ENCODE results near the gene BUB1B.

DNA sequence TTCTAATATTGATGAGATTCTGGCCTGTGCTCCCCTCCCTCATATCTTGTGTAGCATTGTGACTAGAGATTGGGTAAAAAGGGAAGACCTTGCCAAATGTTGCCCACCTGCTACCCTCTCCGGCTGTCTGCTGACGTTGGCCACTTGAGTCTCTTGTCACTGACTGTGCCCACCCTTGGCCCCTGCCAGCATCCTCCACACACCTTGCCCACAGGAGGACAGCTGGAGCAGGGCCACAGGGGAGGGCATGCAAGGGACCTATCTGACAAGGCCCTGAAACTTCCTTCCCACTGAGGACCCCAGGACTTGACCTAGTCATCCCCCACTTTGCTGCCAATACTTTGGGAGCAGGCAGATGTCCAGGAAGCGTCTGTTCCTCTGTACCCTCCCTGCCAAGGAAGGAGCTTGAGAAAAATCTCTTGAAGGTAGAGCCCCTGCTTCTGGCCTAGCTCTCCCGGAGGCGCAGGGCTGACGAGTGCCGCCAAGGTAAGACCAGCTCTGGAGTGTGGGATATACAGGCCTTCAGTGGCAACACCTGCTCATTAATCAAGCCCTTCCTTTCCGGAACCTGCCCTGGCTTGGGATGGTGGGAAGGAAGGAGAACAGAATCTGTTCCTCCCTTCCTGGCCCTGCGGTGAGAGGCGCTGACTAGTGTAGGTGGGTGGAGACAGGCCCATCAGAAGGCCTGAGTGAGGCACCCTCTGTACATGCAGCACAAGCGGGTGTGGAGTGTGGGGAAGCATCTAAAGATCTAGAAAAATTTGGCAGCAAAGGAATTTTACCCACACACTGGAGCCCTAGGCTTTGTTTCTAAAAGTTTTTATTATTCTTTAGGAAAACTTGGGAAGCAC, 73.1 kb downstream of the BUB1B start:
- TF ChIP-seq, protein P1, sequence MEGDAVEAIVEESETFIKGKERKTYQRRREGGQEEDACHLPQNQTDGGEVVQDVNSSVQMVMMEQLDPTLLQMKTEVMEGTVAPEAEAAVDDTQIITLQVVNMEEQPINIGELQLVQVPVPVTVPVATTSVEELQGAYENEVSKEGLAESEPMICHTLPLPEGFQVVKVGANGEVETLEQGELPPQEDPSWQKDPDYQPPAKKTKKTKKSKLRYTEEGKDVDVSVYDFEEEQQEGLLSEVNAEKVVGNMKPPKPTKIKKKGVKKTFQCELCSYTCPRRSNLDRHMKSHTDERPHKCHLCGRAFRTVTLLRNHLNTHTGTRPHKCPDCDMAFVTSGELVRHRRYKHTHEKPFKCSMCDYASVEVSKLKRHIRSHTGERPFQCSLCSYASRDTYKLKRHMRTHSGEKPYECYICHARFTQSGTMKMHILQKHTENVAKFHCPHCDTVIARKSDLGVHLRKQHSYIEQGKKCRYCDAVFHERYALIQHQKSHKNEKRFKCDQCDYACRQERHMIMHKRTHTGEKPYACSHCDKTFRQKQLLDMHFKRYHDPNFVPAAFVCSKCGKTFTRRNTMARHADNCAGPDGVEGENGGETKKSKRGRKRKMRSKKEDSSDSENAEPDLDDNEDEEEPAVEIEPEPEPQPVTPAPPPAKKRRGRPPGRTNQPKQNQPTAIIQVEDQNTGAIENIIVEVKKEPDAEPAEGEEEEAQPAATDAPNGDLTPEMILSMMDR (IDR thresholded peaks at IDR 0.05; ENCODE audit: insufficient read depth, low read length) = no peak
- TF ChIP-seq, protein P2, sequence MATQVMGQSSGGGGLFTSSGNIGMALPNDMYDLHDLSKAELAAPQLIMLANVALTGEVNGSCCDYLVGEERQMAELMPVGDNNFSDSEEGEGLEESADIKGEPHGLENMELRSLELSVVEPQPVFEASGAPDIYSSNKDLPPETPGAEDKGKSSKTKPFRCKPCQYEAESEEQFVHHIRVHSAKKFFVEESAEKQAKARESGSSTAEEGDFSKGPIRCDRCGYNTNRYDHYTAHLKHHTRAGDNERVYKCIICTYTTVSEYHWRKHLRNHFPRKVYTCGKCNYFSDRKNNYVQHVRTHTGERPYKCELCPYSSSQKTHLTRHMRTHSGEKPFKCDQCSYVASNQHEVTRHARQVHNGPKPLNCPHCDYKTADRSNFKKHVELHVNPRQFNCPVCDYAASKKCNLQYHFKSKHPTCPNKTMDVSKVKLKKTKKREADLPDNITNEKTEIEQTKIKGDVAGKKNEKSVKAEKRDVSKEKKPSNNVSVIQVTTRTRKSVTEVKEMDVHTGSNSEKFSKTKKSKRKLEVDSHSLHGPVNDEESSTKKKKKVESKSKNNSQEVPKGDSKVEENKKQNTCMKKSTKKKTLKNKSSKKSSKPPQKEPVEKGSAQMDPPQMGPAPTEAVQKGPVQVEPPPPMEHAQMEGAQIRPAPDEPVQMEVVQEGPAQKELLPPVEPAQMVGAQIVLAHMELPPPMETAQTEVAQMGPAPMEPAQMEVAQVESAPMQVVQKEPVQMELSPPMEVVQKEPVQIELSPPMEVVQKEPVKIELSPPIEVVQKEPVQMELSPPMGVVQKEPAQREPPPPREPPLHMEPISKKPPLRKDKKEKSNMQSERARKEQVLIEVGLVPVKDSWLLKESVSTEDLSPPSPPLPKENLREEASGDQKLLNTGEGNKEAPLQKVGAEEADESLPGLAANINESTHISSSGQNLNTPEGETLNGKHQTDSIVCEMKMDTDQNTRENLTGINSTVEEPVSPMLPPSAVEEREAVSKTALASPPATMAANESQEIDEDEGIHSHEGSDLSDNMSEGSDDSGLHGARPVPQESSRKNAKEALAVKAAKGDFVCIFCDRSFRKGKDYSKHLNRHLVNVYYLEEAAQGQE (IDR thresholded peaks at IDR 0.05; ENCODE audit: insufficient replicate concordance, low read depth) = no peak
